Measurements from ENCODE around the gene TMEM9. TPM values are rescaled to one million over a fixed set of nuclear protein-coding genes. Genes with fewer than 3 reads are reported as not detected.

Gene TMEM9
- total and polyA plus RNA-seq, 2 experiments from 2014 or later, result 99.4 to 104 TPM

- Histone ChIP-seq H3K9me2 (replicated peaks; ENCODE audit: insufficient read depth) (no peaks in the 10 kb centered on the region), H3K4me2 (no peak overlapping the region), H2AFZ (no peak overlapping the region), H3K4me3 (no peak overlapping the region), H3K79me2 (no peaks in the 10 kb centered on the region), H3K4me1 (ENCODE audit: insufficient read depth) (no peaks in the 10 kb centered on the region), H3K9me3 (ENCODE audit: low read depth) (no peaks in the 10 kb centered on the region), H3K27ac (no peak overlapping the region), H3K27me3 (no peaks in the 10 kb centered on the region), H4K20me1 (ENCODE audit: insufficient read depth, poor library complexity, severe bottlenecking) (no peaks in the 10 kb centered on the region), H3K36me3 (replicated peaks; ENCODE audit: insufficient read depth, low read depth) (no peaks in the 10 kb centered on the region)
- WGBS (ENCODE audit: low lambda C conversion rate, missing lambda C conversion rate), result 90% methylated on average over 7 of the region's 7 CpGs
- TF ChIP-seq CTCF (IDR thresholded peaks at IDR 0.05; ENCODE audit: poor library complexity) (no peak), EZH2phosphoT487 (IDR thresholded peaks at IDR 0.05; ENCODE audit: low read depth, severe bottlenecking, unreplicated experiment) (no peak), EZH2 (IDR thresholded peaks at IDR 0.05; ENCODE audit: borderline replicate concordance) (no peak)
- no peak for DNase-seq (ENCODE audit: low spot score)
These were observed 60.7 kb downstream of the TMEM9 start for GRCh38 chr1:201093561-201093960.

GRCh38 chr1:201092738-201093137 is 61.5 kb downstream of the TMEM9 start:
- Histone ChIP-seq H3K4me2 (no peak overlapping the region), H3K36me3 (replicated peaks; ENCODE audit: insufficient read depth, low read depth) (no peaks in the 10 kb centered on the region), H3K27me3 (no peaks in the 10 kb centered on the region), H2AFZ (no peak overlapping the region), H4K20me1 (ENCODE audit: insufficient read depth, poor library complexity, severe bottlenecking) (no peaks in the 10 kb centered on the region), H3K4me3 (no peak overlapping the region), H3K79me2 (no peaks in the 10 kb centered on the region), H3K9me3 (ENCODE audit: low read depth) (no peaks in the 10 kb centered on the region), H3K27ac (no peak overlapping the region), H3K9me2 (replicated peaks; ENCODE audit: insufficient read depth) (no peaks in the 10 kb centered on the region), H3K4me1 (ENCODE audit: insufficient read depth) (no peaks in the 10 kb centered on the region)
- 87% methylated on average over 3 of the region's 3 CpGs for WGBS (ENCODE audit: low lambda C conversion rate, missing lambda C conversion rate)
- TF ChIP-seq EZH2phosphoT487 (IDR thresholded peaks at IDR 0.05; ENCODE audit: low read depth, severe bottlenecking, unreplicated experiment) (no peak), CTCF (IDR thresholded peaks at IDR 0.05; ENCODE audit: poor library complexity) (no peak), EZH2 (IDR thresholded peaks at IDR 0.05; ENCODE audit: borderline replicate concordance) (no peak)
- DNase-seq (ENCODE audit: low spot score), result no peak

GRCh38 chr1:201091256-201091655 is 63.0 kb downstream of the TMEM9 start:
- no peak for DNase-seq (ENCODE audit: low spot score)
- no peaks in the 10 kb centered on the region for H4K20me1 ChIP-seq (ENCODE audit: insufficient read depth, poor library complexity, severe bottlenecking)
- H3K79me2 ChIP-seq, result no peaks in the 10 kb centered on the region
- H3K9me2 ChIP-seq (replicated peaks; ENCODE audit: insufficient read depth), result no peaks in the 10 kb centered on the region
- no peak overlapping the region for H3K4me2 ChIP-seq
- H3K36me3 ChIP-seq (replicated peaks; ENCODE audit: insufficient read depth, low read depth), result no peaks in the 10 kb centered on the region
- H3K4me1 ChIP-seq (ENCODE audit: insufficient read depth), result no peaks in the 10 kb centered on the region
- no peaks in the 10 kb centered on the region for H3K9me3 ChIP-seq (ENCODE audit: low read depth)
- WGBS (ENCODE audit: low lambda C conversion rate, missing lambda C conversion rate), result 95% methylated on average over 4 of the region's 4 CpGs
- no peak overlapping the region for H3K4me3 ChIP-seq
- H3K27ac ChIP-seq, result no peak overlapping the region
- H3K27me3 ChIP-seq, result no peaks in the 10 kb centered on the region
- TF ChIP-seq EZH2 (IDR thresholded peaks at IDR 0.05; ENCODE audit: borderline replicate concordance), result no peak
- no peak overlapping the region for H2AFZ ChIP-seq

- TF ChIP-seq CTCF (IDR thresholded peaks at IDR 0.05; ENCODE audit: poor library complexity), result no peak
- Histone ChIP-seq H3K36me3 (replicated peaks; ENCODE audit: insufficient read depth, low read depth) (no peaks in the 10 kb centered on the region), H4K20me1 (ENCODE audit: insufficient read depth, poor library complexity, severe bottlenecking) (no peaks in the 10 kb centered on the region), H3K4me3 (no peak overlapping the region), H3K4me1 (ENCODE audit: insufficient read depth) (no peaks in the 10 kb centered on the region), H3K27me3 (no peaks in the 10 kb centered on the region), H3K9me2 (replicated peaks; ENCODE audit: insufficient read depth) (no peaks in the 10 kb centered on the region), H3K27ac (peak overlapping the region; percentile 47), H2AFZ (no peak overlapping the region), H3K9me3 (ENCODE audit: low read depth) (no peaks in the 10 kb centered on the region), H3K4me2 (no peak overlapping the region), H3K79me2 (no peaks in the 10 kb centered on the region)
- DNase-seq (ENCODE audit: low spot score), result no peak
- 75% methylated on average over 4 of the region's 4 CpGs for WGBS (ENCODE audit: low lambda C conversion rate, missing lambda C conversion rate)
These were observed 63.7 kb downstream of the TMEM9 start for GRCh38 chr1:201090541-201090940.
